ENCODE results near the gene RPTOR.

GRCh38 chr17:80766290-80766855 lies 221.7 kb downstream of the RPTOR start:
- TF ChIP-seq, protein P1, sequence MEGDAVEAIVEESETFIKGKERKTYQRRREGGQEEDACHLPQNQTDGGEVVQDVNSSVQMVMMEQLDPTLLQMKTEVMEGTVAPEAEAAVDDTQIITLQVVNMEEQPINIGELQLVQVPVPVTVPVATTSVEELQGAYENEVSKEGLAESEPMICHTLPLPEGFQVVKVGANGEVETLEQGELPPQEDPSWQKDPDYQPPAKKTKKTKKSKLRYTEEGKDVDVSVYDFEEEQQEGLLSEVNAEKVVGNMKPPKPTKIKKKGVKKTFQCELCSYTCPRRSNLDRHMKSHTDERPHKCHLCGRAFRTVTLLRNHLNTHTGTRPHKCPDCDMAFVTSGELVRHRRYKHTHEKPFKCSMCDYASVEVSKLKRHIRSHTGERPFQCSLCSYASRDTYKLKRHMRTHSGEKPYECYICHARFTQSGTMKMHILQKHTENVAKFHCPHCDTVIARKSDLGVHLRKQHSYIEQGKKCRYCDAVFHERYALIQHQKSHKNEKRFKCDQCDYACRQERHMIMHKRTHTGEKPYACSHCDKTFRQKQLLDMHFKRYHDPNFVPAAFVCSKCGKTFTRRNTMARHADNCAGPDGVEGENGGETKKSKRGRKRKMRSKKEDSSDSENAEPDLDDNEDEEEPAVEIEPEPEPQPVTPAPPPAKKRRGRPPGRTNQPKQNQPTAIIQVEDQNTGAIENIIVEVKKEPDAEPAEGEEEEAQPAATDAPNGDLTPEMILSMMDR (IDR thresholded peaks at IDR 0.05) = no peak
- no peak for TF ChIP-seq POLR2A (IDR thresholded peaks at IDR 0.05)
